Measurements from ENCODE around the gene CIROP. TPM values are rescaled to one million over a fixed set of nuclear protein-coding genes. Genes with fewer than 3 reads are reported as not detected.

Gene CIROP
- total and polyA plus RNA-seq, 2 experiments from 2014 or later, result not detected

DNA sequence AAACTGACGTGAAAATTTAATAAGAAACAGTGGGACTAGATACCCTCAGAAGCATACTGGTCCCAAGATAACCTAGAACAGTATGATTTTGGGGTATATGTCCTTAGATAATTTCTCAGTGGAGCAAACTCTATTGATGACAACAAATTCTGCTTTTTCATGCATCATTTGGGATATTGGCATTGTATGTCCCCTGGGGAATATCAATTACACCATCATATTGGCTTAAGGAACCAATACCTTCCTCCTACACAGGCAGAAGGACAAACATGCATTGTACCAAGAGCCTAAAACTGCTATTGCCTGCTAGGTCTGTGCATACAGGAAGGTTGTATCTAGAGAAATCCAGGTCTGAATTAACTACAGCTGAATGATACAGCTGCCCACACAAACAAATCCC lies 29.9 kb downstream of the CIROP start:
- H3K9me3 ChIP-seq (ENCODE audit: low read depth), result no peaks in the 10 kb centered on the region
- 96% methylated on average over 1 of the region's 1 CpG for WGBS (ENCODE audit: low lambda C conversion rate, missing lambda C conversion rate)
- no peaks in the 10 kb centered on the region for H3K27me3 ChIP-seq
- no peak overlapping the region for H2AFZ ChIP-seq
- H3K27ac ChIP-seq, result no peak overlapping the region
- peaks cover 57% of the 10 kb centered on the region for H3K79me2 ChIP-seq
- H4K20me1 ChIP-seq (ENCODE audit: insufficient read depth, poor library complexity, severe bottlenecking), result no peaks in the 10 kb centered on the region
- TF ChIP-seq, protein P1, sequence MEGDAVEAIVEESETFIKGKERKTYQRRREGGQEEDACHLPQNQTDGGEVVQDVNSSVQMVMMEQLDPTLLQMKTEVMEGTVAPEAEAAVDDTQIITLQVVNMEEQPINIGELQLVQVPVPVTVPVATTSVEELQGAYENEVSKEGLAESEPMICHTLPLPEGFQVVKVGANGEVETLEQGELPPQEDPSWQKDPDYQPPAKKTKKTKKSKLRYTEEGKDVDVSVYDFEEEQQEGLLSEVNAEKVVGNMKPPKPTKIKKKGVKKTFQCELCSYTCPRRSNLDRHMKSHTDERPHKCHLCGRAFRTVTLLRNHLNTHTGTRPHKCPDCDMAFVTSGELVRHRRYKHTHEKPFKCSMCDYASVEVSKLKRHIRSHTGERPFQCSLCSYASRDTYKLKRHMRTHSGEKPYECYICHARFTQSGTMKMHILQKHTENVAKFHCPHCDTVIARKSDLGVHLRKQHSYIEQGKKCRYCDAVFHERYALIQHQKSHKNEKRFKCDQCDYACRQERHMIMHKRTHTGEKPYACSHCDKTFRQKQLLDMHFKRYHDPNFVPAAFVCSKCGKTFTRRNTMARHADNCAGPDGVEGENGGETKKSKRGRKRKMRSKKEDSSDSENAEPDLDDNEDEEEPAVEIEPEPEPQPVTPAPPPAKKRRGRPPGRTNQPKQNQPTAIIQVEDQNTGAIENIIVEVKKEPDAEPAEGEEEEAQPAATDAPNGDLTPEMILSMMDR (IDR thresholded peaks at IDR 0.05; ENCODE audit: poor library complexity), result no peak
- TF ChIP-seq EZH2 (IDR thresholded peaks at IDR 0.05; ENCODE audit: borderline replicate concordance) (no peak), EZH2phosphoT487 (IDR thresholded peaks at IDR 0.05; ENCODE audit: low read depth, severe bottlenecking, unreplicated experiment) (no peak)
- H3K4me3 ChIP-seq, result no peak overlapping the region
- H3K4me2 ChIP-seq, result no peak overlapping the region
- peaks cover 33% of the 10 kb centered on the region for H3K4me1 ChIP-seq (ENCODE audit: insufficient read depth)
- DNase-seq (ENCODE audit: low spot score), result no peak
- H3K9me2 ChIP-seq (replicated peaks; ENCODE audit: insufficient read depth), result no peaks in the 10 kb centered on the region
- no peaks in the 10 kb centered on the region for H3K36me3 ChIP-seq (replicated peaks; ENCODE audit: insufficient read depth, low read depth)

DNA sequence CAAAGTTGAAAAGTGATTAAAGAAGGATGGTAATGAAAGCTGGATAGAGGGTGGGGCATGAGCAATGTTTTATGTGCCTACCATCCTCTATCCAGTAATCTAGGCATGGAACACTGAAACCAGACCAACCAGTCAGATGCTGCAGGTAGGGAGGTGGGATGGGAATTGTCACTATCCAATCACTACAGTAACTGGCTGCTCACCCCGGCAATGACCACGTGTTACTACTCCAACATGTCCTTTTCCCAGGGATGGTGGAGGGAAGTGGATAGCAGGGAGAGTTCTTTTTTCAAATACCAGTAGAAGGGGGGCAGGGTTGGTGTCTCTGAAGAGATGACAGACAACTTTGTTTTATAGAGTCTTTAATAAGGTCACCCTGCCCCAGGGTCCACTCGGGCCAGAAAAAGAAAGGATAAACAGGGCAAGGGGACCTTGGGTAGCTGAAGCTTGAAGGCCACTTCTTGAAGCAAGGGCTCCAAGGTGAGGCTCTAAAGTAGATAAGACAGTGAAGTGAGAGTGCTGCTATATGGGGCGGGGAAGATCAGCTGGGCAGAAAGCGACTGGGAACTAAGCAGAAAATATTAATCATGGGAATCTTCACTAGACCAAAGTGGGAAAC lies 32.8 kb downstream of the CIROP start:
- Histone ChIP-seq H3K4me1 (ENCODE audit: insufficient read depth) (peaks cover 33% of the 10 kb centered on the region), H2AFZ (no peak overlapping the region), H3K36me3 (replicated peaks; ENCODE audit: insufficient read depth, low read depth) (no peaks in the 10 kb centered on the region), H3K4me3 (no peak overlapping the region), H3K4me2 (peak overlapping the region; percentile 92), H3K9me3 (ENCODE audit: low read depth) (no peaks in the 10 kb centered on the region), H3K27ac (peak overlapping the region; percentile 89), H3K27me3 (no peaks in the 10 kb centered on the region), H4K20me1 (ENCODE audit: insufficient read depth, poor library complexity, severe bottlenecking) (peaks cover 10% of the 10 kb centered on the region), H3K79me2 (peaks cover 74% of the 10 kb centered on the region), H3K9me2 (replicated peaks; ENCODE audit: insufficient read depth) (no peaks in the 10 kb centered on the region)
- WGBS (ENCODE audit: low lambda C conversion rate, missing lambda C conversion rate), result 36% methylated on average over 5 of the region's 5 CpGs
- DNase-seq (ENCODE audit: low spot score), result peak; percentile 49
- TF ChIP-seq, protein P1 (IDR thresholded peaks at IDR 0.05; ENCODE audit: poor library complexity), result no peak
- TF ChIP-seq EZH2phosphoT487 (IDR thresholded peaks at IDR 0.05; ENCODE audit: low read depth, severe bottlenecking, unreplicated experiment) (no peak), EZH2 (IDR thresholded peaks at IDR 0.05; ENCODE audit: borderline replicate concordance) (no peak)

DNA sequence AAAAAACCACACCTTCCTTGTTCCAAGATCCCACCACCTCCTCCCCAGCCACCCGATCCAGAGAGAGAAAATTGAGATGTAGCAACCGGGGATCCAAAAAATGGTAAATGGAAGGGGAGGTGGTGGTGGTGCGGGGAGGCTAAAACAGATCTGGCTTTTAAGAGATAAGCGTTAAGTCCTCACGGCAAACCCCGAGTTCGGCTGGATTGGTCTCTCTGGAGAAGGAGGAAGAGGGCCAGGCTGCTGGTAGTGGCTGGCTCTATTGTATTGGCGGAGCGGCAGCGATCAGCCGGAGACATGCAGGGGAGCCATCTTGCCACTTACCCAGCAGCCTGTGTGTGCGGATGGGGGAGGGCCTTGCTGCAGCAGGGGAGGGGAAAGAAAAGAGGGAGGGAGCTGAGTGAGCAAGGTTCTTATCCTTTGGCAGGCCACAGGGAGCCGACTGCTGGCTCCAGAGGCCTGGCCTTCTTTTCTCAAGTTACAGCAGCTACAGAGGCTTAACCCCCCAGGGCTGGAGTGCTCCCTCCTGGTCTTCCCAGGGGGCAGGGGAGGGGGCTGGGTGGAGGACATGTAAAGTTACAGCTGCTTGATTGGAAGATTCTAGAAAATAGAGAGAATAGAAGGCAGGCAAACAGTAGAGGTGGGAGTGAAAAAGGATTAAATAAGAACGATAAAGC lies 33.4 kb downstream of the CIROP start:
- H4K20me1 ChIP-seq (ENCODE audit: insufficient read depth, poor library complexity, severe bottlenecking), result peaks cover 16% of the 10 kb centered on the region
- WGBS (ENCODE audit: low lambda C conversion rate, missing lambda C conversion rate), result 2% methylated on average over 13 of the region's 14 CpGs
- peak overlapping the region; percentile 92 for H3K4me2 ChIP-seq
- peaks cover 33% of the 10 kb centered on the region for H3K4me1 ChIP-seq (ENCODE audit: insufficient read depth)
- no peaks in the 10 kb centered on the region for H3K9me3 ChIP-seq (ENCODE audit: low read depth)
- TF ChIP-seq EZH2 (IDR thresholded peaks at IDR 0.05; ENCODE audit: borderline replicate concordance), result no peak
- H3K27me3 ChIP-seq, result no peaks in the 10 kb centered on the region
- H3K36me3 ChIP-seq (replicated peaks; ENCODE audit: insufficient read depth, low read depth), result no peaks in the 10 kb centered on the region
- peak overlapping the region; percentile 87 for H3K4me3 ChIP-seq
- H3K79me2 ChIP-seq, result peaks cover 77% of the 10 kb centered on the region
- peak overlapping the region; percentile 89 for H3K27ac ChIP-seq
- H2AFZ ChIP-seq, result peak overlapping the region; percentile 36
- H3K9me2 ChIP-seq (replicated peaks; ENCODE audit: insufficient read depth), result no peaks in the 10 kb centered on the region
- peak; percentile 94 for DNase-seq (ENCODE audit: low spot score)
